Activated CD8-positive, alpha-beta memory T cell treated with anti-CD3 and anti-CD28 coated beads for 4 hours (primary cell): ENCODE data around the gene FRAS1.
"Not testable (repeated sequence)": the region's sequence is repeated elsewhere in the genome, so short reads cannot be mapped to it uniquely, and the experiment has no call there.

Experiments used
- DNase-seq, 2 donors: peaks; one replicate each; pipeline ENCODE4 v3.0.0-alpha.2; 2020; ENCODE audit warnings: low read depth in 2 of 2

The FRAS1 gene

DNA sequence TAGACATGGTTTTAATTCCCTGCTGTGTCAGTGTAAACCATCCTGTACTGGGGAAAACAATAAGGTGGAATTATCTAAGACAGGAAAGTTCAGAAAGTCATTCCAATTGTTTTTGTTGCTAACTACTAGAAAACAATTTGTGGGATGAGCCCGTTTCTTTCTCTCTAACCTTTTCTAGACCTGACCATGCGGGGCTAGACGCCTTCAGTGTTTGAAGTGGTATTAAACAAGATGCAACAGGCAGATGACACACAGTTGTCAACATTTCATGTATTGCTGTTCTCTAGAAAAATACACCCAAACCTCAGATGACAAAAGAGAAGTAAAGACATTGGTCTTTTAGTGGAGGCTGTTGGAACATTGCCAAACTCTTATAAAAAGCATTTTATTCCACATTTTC, 105.7 kb downstream of the FRAS1 start:
- DNase-seq = no peak

DNA sequence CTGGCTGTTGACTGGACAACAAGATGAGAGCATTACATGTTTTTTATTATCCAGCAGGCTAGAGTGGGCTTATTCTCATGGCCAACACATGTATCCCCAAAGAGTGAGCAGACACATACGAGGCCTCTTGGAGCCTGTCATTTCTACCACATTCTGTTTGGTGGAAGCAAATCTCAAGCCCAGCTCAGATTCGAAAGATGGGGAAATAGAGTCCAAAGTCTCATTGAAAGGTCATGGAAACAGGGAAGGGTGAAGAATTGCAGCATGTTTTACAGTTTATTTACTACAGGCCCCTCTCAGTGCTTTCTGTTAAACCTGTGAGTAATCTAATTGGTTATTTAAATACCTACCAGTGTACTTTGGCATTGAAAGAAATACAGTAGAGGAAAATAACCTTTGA, 108.6 kb downstream of the FRAS1 start:
- no peak for DNase-seq

DNA sequence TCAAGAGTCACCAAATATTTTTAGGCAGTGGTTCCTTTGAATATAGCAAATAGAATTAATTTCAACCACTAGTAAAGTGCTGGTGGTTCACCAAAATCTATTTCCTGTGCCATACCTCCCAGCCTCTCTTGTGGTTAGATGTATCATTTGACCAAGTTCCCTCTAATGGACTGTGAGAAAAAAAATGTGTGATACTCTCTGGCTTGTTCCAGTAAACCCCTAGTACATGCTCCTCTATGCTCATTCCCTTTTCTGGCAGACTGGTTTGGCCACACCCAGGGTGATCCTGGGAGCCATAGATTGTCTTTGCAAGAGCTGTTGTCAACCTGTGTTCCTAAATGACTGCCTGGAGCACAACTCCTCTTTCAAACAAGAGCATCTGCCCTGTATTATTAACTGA, 109.5 kb downstream of the FRAS1 start:
- DNase-seq = no peak

DNA sequence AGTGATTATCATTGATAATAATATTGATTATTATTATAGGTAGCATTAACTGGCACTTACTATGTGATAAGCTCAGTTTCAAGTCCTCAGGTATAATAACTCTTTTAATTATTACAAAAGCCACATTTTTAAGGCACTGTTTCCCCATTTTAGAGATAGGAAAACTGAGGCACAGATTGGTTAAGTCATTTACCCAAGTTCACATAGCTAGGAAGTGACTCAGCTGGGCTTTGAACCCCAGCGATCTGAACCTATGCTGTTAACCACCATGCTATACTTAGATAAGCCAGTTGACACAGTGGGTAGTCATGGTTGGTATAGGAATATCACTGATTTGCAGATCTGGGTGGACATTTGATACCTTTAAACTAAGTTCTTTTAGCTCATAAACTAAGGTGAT, 110.4 kb downstream of the FRAS1 start:
- no peak for DNase-seq

DNA sequence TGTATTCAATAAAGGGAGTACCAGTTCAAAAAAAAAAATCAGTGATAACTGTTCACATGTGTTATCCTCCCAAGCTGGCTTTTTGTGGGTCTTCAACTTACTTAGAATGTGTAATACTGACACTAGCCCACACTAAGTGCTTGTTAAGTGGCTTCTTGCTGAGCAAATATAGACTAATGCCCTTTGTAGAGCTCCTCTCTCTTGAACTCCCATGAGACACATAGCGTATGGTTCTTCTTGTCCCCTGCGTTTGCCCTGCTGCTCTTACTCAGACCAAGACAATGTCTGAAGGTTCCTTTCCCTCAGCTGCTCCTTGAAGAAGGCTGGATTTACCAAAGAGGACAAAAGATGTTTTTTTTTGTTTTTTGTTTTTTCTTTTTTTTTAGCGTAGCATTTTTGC, 110.9 kb downstream of the FRAS1 start:
- DNase-seq = no peak

DNA sequence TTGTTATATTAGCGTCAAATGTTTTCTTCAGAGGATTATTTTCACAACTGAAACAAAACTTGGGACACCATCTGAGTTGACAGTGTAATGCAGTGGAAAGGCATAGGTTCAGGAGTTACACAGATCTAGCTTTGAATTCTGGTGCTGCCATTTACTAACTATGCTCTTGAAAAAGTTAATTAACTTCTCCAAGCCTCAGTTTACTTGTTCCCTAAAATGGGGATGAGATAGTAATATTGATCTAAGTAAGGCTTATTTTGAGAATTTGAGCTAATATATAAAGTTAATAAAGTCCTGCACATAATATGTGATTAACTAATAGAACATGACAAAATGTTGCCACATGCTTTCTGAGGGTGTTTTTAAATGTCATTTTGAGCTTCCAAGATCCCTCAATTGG, 112.6 kb downstream of the FRAS1 start:
- DNase-seq = no peak

DNA sequence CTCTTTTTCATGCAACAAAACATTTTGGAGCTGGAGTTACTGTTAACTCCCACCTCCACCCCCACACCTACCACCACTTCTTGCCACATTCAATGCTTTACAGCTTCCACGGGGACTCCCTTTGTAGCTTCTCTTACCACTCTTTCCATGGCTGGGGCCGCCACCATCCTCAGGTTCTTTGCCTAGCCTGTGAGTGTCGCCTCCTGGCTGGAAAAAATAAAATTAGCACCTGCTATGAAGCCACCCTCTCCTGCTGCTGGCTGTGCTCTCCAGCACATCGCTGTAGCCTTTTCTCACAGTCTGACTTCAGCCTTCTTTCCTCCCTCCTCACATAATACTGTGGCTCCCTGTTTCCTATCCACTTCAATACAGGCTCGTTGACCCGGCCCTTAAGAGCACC, 114.4 kb downstream of the FRAS1 start:
- no peak for DNase-seq

DNA sequence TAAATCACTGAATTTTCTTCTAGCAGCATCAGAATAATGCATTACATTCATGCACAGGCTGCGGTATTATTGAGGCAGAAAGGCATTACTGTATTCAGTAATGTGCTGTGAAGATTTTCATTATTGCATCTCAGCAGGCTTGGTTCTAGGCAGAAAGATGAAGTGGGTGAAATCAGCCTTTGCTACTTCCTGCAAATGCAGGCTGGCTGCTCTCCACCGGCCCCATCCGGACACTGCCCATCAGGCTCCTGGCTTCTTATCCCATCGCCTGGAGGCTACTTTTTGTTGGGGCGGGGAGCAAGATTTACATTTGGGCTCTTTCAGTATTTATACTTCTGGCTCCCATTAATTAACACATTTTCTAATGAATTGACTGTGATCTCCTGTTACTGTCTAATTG, 117.8 kb downstream of the FRAS1 start:
- no peak for DNase-seq

DNA sequence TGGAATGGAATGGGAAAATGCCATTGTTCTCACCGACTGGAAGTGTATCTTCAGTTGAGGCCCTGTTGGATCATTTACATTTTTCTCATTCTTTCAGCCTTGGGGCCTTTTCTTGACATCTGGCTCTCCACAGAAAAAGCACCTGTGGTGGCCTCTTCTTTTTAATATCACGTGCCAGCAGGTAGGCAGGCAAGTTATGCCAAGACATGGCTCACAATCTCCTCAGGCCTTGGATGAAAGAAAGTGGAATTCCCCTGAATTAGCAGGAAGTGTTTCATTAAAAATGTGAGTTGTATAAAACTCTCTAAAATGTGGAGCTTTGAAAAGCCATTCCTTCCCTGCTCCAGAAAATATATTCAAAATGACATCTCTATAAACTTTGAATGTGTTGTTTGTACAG, 122.1 kb downstream of the FRAS1 start:
- no peak for DNase-seq

DNA sequence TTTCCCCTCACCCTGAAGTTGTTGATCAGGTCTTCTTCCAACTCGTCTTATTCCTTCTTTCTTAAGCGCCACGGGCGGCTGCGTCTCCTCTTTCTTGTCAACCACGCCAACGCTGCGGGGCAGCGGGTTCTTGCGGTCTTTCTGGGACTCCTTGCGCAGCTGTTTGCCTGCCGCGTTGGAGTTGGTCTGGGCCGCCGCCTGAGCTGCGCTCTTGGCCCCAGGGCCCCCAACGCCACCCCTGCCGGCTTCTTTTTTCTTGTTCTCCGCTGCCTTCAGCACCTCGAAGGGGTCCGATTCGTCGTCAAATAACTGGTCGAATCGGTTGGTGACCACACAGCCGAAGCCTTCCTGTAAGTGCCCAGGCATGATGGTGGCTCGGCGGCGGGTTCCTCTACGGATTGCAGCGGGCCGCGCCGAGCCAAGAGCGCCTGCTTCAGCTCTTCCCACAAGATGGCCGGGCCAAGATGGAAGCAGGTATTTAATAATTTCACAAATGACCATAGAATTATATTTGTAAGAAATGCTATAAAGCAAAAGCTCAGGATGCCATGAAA, 124.6 kb downstream of the FRAS1 start:
- DNase-seq = not testable (repeated sequence)

DNA sequence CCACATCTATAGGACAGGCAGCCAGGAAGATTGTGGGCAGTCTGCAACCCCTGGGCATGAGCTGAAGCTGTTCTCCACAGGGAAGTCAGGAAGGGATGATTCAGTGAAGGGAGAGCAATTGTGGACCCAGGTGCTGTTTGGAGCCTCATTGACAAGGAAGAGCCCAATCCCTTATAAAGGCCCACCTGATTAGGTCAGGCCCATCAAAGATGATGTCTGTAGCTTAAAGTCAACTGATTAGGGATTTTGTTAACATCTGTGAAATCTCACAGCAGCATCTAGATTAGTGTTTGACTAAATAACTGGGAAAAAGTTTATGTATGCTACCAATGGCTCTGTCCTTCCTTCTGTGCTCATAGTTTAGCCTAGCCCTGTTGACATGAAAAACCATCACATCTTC, 127.5 kb downstream of the FRAS1 start:
- DNase-seq = no peak

DNA sequence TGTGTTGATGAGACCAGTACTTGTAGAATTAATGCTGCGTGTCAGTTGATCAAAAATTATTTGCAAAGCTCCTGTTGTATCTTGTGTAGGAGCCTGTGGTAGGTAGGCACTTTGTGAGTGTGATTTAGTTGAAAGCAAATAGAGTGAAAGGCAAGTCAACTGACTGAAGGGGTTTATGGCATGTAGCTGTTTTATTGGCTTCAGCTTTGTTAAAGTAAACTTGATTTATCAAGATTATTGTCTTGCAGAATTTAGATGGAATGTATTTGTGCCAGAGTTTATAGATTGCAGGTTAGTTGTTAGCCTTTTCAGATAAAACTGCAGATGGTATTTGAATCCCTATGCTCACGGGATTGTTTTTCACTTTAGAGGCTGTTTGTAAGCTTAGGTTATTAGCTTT, 128.0 kb downstream of the FRAS1 start:
- no peak for DNase-seq

DNA sequence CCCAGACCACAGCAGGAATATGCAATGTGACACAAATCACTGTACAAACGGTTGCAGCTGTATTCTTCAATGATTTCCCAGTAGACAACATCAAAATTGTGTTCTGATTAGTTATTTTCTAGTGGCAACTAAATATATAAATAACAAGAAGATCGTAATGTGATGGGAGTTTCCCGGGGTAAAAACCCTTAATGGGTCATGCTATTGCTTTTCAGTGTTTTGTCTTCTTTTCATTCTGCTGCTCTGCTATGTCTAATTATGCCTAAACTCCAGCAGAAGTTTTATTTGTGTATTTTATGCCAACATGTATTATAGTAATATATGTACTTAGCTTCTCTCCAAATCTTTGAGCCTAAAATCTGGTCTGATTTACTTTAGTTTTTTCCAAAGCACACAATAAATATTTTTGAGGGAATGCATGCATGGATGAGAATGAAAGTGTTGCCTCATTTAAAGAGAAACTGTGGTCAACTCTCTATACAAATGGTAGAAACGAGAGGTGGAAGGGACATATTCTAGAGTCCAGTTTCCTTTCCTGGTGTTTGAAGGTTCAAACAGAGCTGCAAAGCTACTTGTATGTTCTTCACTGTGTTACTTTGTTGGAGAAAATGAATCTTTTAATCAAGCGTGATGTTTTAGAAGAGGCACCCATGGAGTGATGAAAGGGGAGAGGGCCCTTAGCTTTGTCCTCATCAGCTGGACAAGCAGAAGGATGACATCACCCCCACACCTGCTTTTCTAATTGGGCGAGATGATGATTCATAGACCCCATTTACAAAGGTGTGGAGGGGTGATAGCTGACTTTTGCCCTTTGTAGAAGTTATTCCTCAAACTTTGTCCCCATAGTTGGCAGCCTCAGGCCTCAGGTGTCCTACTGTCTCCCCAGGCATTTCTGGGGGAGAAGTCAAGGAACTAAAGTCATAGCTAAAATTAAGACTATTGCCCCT, 129.7 kb downstream of the FRAS1 start:
- DNase-seq = no peak

DNA sequence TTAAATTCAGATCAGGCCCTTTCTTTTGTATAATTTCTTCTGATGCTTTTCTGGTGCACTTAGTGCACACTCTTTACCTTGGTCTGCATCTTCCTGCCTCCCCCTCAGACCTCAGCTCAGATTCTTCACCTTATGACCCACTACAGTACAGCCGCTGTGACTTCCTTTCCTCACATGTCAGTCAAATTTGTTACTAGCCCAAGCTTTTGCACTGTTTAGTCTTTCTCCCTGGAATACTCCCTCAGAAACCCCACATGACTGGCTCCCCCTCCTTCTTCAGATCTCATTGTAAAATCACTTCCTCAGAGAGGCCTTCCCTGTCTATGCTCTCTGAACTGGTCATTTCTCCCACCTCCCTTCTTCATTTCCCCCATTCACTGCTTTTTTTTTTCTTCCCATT, 132.9 kb downstream of the FRAS1 start:
- DNase-seq = no peak

DNA sequence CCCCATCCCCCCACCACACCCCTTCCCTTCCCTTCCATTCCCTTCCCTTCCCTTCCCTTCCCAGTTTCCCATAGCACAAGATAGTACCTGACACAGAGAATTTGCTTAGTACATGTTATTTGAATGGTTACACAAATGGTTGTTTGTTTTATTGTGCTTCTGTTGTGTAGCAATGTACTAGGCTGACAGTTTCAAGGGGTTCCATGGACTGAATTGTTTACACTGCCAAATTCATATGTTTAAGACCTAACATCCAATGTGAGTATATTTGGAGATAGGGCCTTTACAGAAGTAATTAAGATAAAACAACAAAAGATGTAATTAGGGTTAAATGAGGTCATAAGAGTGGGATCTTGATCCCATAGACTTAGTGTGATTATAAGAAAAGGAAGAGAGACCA, 133.5 kb downstream of the FRAS1 start:
- no peak for DNase-seq

DNA sequence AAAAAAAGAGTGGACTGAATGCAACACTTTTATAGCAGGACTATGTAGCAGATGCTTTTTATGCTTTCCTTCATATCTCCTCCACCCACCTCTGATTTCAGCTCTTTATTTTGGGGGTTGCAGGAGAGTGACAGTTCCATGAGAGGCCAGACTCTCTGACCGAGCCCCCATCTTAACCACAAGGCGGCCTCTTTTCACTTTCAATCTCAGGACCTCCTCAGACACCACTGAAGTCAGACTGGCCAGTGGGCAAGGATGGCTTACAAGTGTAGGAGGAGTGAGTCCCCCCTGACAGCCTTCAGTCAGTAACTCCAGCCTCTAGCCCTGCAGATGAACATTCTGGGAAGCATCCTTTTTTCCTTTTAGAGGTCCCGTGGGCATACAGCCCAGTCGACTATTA, 140.8 kb downstream of the FRAS1 start:
- DNase-seq = no peak

DNA sequence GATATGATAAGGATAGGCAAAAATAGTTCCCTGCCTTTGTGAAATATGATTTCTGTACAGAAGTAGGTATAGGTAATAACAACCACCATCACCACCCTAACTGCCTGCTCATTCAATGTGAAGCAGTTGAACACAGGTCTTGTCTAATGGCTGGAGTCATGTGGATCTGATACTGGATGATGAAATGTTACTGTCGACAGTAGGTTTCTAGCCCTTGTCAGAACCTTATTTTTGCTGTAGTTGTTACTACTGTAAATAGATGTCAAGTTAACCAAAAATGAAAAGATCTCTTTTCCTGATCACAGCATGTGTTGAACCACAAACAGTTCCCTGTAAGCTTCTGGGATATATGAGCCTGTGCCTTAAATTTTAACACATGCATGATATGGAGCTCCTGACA, 142.9 kb downstream of the FRAS1 start:
- DNase-seq = no peak

DNA sequence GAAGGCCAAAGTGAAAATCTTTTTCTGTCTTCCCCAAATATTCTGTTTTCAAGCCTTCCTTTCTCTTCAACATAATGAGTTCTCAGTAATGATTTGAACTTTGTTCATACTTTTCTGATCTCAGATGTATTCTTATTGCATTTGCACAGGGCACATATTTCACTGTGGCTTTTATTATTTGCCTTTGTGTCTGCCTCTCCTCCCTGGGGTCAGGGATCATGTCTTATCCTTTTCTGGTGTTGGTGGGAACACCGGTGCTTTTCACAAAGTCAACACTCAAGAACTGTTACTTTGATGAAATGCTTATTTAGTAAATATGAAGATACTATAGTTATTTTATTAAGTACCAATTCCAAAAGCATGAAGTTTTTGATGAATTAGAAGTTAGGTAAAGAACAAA, 143.8 kb downstream of the FRAS1 start:
- DNase-seq = no peak

DNA sequence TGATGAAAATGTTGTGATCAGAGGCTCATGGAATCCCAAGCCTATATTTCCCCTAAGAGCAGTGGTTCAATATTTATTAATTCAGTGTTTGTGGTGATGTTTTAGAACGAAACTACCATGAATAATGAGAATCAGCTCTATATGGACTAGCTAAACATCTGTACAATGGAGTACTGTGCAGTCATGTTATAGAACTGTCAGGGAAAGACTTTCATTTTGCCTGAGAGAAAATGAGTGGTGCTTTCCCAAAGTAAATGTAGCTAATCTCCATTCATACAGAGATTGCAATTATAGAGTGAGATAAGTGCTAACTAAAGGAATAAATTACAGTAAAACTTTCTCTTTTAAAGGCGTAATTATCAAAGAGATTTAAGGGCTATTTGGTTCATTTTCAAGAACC, 147.1 kb downstream of the FRAS1 start:
- DNase-seq = no peak

DNA sequence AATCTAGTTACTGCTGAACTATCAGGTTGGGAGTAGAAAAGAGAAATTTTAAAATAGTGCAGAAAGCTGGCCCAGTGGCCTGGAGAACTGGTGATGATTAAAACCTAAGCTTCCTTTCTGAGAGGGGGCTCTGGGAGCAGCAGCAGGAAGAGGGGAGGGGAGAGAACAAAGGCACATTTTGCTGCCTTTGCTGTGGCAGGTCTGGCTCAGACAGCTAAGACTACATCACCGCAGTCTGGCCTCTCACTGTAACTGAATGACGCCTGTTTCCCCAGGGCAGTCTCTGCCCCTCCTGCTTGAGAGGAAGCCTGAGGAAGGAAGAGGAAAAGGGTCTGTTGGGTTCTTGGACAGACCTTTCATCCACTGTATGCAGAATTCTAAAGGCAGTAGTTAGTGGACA, 148.5 kb downstream of the FRAS1 start:
- DNase-seq = no peak

DNA sequence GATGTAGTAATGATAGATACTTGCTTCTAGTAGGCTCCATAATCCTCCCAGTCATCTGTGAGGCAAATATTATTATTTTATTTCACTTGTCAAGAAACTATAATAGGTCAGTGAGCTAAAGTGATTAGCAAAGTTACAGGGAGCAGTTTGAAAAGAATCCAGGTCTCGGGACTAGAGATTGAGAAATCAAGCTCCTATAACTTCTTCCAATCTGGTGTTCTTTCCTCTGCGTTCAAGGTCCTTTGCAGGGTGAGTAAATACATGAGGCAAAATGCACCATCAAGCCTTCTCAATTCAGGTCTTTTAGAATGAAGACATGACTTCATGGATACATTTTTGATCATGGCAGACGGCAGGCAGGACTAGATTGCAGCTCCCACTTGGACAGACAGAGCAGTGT, 150.4 kb downstream of the FRAS1 start:
- no peak for DNase-seq

DNA sequence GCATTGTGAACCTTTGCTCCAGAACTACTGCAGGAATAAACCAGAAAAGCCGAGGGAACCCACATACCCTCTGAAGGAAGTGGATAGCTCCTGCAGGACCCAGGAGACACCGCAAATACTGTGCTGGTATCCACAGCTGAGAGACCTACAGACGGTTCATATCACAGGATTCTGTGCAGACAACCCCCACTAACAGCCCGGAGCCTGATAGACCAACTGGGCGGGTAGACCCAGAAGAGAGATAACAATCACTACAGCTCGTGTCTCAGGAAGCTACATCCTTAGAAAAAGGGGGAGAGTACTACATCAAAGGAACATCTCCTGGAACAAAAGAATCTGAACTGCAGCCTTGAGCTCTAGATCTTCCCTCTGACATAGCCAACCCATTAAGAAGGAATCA, 150.8 kb downstream of the FRAS1 start:
- DNase-seq = no peak

DNA sequence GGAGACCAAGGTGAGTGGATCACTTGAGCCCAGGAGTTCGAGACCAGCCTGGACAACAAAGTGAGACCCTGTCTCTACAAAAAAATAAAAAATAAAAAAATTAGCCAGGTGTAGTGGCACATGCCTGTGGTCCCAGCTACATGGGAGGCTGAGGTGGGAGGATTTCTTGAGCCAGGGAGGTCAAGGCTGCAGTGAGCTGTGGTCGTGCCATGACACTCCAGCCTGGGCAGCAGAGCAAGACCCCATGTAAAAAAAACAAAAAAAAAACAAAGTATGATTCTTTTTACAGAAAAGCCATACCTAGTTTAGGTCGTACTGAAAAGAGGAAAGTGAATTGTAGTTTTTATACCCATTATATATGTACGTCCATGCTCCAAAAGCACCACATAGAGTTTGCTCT, 151.8 kb downstream of the FRAS1 start:
- not testable (repeated sequence) for DNase-seq
